AG09319 (cell line): ENCODE data around the gene PTPN11.

ENCODE experiments used
- DNase-seq: peaks from one replicate; pipeline ENCODE4 v3.0.0-alpha.2; 2010; ENCODE audit warnings: low read depth; ENCODE audit errors: extremely low read depth
- TF ChIP-seq, protein P1 (sequence below): IDR thresholded peaks from 2 replicates; pipeline ENCODE4 v1.5.1; 2011; ENCODE audit warnings: low read depth, mild to moderate bottlenecking, inconsistent platforms, low read length, moderate library complexity

Gene PTPN11

DNA sequence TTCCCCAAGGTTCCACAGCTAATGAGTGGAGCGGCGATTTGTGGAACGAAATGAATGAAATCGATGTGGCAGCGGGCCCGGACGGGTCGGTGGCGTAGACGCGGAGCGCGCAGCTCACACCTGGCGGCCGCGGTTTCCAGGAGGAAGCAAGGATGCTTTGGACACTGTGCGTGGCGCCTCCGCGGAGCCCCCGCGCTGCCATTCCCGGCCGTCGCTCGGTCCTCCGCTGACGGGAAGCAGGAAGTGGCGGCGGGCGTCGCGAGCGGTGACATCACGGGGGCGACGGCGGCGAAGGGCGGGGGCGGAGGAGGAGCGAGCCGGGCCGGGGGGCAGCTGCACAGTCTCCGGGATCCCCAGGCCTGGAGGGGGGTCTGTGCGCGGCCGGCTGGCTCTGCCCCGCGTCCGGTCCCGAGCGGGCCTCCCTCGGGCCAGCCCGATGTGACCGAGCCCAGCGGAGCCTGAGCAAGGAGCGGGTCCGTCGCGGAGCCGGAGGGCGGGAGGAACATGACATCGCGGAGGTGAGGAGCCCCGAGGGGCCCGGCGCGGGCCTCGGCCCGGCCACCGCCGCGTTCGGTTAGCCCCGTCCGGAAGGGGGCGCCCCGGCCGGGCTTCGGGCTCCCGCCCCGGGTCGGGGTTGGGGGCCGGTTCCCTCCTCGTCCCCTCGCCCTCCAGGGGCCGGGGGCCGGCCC lies at the start of gene PTPN11:
Gene PTPN11, plus strand, starts transcription at position 340 of the 689 bp plus-strand sequence. Its CDS starts 165 bp downstream, at position 505.
- TF ChIP-seq, protein P1, sequence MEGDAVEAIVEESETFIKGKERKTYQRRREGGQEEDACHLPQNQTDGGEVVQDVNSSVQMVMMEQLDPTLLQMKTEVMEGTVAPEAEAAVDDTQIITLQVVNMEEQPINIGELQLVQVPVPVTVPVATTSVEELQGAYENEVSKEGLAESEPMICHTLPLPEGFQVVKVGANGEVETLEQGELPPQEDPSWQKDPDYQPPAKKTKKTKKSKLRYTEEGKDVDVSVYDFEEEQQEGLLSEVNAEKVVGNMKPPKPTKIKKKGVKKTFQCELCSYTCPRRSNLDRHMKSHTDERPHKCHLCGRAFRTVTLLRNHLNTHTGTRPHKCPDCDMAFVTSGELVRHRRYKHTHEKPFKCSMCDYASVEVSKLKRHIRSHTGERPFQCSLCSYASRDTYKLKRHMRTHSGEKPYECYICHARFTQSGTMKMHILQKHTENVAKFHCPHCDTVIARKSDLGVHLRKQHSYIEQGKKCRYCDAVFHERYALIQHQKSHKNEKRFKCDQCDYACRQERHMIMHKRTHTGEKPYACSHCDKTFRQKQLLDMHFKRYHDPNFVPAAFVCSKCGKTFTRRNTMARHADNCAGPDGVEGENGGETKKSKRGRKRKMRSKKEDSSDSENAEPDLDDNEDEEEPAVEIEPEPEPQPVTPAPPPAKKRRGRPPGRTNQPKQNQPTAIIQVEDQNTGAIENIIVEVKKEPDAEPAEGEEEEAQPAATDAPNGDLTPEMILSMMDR, result peak; percentile 6; the same call in 1 of the 2 replicates
- peak; percentile 46 for DNase-seq

DNA sequence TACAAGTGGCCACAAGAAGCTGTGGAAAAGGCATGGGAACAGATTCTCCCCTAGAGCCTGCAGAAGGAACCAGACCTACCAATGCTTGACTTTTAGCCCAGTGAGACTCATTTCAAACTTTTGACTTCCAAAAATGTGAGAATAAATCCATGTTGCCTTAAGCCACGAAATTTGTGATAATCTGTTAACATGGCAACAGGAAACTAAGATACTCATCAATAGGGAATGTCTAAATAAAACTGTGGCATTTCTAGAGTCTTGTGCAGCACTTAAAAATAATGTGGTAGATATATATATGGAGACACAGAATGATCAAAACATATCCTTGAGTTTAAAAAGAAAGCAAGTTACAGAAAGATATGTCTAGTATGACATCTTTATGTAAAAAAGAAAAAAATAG lies 48.5 kb upstream of the PTPN11 start:
- TF ChIP-seq, protein P1, result no peak
- DNase-seq, result no peak

DNA sequence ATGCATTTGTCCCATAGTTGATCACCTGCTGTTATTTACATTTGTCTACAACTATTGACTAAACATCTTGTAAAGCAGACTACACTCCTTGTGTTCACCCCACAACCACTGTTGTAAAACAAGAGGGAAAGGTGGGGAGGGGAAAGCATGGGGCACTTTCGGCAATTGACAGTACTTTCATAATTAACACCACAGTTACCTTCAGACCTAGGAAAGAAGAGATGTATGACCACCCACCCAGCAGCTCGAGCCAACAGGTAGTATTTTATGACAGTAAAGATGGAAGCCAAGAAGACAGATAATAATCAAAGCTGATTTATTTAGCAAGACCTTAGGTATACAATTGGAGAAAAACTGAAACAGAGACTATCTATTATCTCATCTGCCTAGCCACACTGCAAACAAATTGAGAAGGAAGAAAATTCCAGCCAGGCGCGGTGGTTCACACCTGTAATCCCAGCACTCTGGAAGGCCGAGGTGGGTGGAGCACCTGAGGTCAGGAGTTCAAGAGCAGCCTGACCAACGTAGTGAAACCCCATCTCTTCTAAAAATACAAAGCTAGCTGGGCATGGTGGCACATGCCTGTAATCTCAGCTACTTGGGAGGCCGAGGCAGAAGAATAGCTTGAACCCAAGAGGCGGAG lies 47.8 kb upstream of the PTPN11 start:
- DNase-seq, result no peak
- TF ChIP-seq, protein P1, result no peak

DNA sequence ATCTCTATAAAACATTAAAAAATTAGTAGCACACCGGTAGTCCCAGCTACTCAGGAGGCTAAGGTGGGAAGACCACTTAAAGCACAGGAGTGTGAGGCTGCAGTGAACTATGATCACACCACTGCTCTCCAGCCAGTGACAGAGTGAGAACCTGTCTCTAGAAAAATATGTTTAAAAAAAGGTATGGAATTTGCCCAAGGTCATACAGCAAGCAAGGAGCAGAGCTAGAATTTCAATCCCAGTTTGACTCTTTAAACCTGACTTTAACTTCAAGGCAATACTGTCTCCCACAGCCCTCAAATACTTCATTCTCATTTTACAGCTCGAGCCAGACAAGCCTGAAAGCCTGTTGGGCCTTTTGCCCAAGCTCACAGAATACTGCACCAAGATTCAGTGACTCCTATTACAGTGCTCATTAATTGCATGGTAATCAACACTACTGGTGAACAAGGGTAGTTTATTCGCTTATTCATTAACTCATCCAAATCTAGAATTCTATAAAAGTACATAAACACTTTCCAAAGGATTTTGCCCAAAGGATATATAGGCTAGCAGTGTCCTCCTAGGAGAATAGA lies 44.5 kb upstream of the PTPN11 start:
- TF ChIP-seq, protein P1, result no peak
- no peak for DNase-seq

DNA sequence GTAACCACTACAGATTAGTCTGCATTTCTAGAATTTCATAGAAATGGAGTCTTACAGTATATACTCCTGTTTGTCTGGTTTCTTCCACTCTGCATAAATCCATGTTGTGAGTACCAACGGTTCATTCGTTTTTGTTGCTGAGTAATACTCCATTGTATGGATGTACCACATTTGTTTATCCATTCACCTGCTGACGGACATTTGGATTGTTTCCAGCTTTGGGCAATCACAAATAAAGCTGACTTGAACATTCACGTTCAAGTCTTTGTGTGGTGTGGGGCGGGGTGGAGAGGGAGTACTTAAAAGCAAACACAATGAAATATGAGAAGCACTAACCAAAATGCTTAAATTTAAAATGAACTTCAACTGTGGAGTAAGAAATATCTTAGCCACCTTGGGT lies 43.6 kb upstream of the PTPN11 start:
- DNase-seq, result no peak
- TF ChIP-seq, protein P1, result no peak

DNA sequence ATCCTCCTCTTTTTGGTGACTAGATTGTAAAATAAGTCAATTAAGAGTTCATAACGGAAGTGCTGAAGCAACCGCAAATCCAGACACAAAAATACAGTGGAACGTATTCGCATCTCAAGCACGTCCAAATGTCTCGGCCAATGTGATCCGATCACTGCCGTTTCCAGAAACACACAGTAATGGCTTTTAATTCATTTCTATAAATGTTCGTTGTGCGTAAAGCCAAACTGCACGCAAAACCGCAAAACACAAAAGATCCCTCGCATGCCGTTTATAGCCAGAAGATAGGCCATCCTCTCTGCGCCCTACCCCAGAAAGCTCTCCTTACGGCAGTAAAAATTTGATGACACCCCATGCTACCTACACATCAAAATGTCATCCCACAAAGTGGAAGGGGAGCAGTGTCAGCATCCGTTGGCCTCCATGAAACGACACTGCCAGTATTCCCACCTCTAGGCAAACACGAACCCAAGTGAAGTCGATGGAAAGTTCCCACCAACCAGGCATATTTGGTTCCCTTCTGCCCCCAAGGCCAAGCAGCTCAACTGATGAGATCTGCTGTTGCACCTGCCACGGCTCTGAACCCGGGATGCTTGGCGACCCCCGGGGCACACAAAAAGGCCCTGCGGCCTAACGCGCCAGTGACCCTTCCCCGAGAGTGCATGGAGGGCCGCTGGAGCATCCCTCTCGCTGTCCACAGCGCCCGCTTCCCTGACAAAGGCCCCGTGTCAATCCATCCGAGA lies 37.9 kb upstream of the PTPN11 start:
- DNase-seq, result no peak
- TF ChIP-seq, protein P1, result no peak
